Dermis microvascular lymphatic vessel endothelial cell (primary cell): ENCODE results near the gene GATA6. TPM values are rescaled to one million over a fixed set of nuclear protein-coding genes. Genes with fewer than 3 reads are reported as not detected.

Source experiments
- DNase-seq, 2 donors: peaks; one replicate each; pipeline versions ENCODE4 v3.0.0 to v3.0.0-alpha.2; 2010; ENCODE audit warnings: low read depth in 2 of 2
- total RNA-seq: library from RNA; depleted of rRNA; stranded (reverse); fragments of >200 nt; gene quantifications from 2 replicates; pipeline ENCODE4 v1.2.1, GENCODE V29; 2014

The GATA6 gene
- total RNA-seq, 1 donor from 2014 or later = 0.13 TPM

- DNase-seq = no peak
Measured at GRCh38 chr18:22166069-22166950, 3.1 kb upstream of the GATA6 start.

- no peak for DNase-seq
Measured at GRCh38 chr18:22167091-22167470, 2.3 kb upstream of the GATA6 start.

- DNase-seq = peak in 1 of 2 donors; percentile 28
Measured at GRCh38 chr18:22167471-22168241, 1.7 kb upstream of the GATA6 start.

- DNase-seq = peak in 1 of 2 donors; percentile 45
Measured at GRCh38 chr18:22168360-22168921, 948 bp upstream of the GATA6 start.

- DNase-seq = peak in 1 of 2 donors; percentile 48
Measured at GRCh38 chr18:22169889-22170420, 566 bp downstream of the GATA6 start.

- DNase-seq = peak; percentile 48 to 67
Measured at GRCh38 chr18:22170421-22171257, 1.2 kb downstream of the GATA6 start.

GRCh38 chr18:22171258-22172119 is 2.1 kb downstream of the GATA6 start:
- peak in 1 of 2 donors; percentile 35 for DNase-seq

- DNase-seq = no peak
Measured at GRCh38 chr18:22172120-22172582, 2.8 kb downstream of the GATA6 start.

GRCh38 chr18:22172594-22173049 is 3.2 kb downstream of the GATA6 start:
- DNase-seq = no peak

- no peak for DNase-seq
Measured at GRCh38 chr18:22173221-22173927, 4.0 kb downstream of the GATA6 start.

- DNase-seq = no peak
Measured at GRCh38 chr18:22173928-22174301, 4.5 kb downstream of the GATA6 start.

GRCh38 chr18:22174341-22175145 is 5.2 kb downstream of the GATA6 start:
- no peak for DNase-seq

- DNase-seq = no peak
Measured at GRCh38 chr18:22175346-22175745, 6.0 kb downstream of the GATA6 start.

- DNase-seq = no peak
Measured at GRCh38 chr18:22176420-22177326, 7.3 kb downstream of the GATA6 start.

- DNase-seq = no peak
Measured at GRCh38 chr18:22177327-22177871, 8.0 kb downstream of the GATA6 start.

GRCh38 chr18:22179174-22179573 is 9.8 kb downstream of the GATA6 start:
- no peak for DNase-seq

GRCh38 chr18:22179631-22180030 is 10.2 kb downstream of the GATA6 start:
- DNase-seq = no peak
